ENCODE results near the gene TMEM63B. TPM values are rescaled to one million over a fixed set of nuclear protein-coding genes. Genes with fewer than 3 reads are reported as not detected.

TMEM63B gene
- total and polyA plus RNA-seq, 2 of the 8 experiments (the other 6 are each of a cell fraction or from before 2014, with no cell fraction given) = 61.1 to 96.8 TPM

DNA sequence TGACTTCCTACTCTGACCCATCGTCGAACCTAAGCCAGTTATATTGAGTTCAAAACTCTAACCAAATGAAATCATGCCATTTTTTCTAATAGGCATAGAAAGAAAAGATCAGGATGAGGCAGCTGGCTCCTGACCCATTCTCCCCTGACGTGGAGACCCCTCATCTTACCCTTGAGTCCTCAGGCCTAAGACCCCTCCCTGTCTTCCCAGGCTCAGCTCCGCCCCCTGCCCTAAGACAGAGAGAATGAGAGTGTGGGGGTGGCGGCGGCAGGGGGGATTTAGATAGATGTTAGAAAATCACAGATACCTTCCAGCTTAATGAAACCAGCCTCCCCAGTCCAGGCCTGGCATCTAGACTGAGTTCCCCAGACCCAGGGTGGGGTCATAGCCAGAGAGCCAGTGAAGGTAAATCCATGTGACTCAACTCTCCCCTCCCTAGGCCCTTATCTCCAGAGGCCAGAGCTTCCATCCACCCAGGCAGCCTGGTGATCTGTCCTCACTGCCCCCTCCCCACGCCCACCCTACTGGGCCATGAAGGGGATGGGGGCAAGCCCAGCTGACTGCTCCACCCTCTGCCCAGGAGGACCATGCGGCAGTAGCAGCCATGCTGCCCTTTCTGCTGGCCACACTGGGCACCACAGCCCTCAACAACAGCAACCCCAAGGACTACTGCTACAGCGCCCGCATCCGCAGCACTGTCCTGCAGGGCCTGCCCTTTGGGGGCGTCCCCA lies 6.8 kb downstream of the TMEM63B start (continued):
- TF ChIP-seq KDM4A (IDR thresholded peaks at IDR 0.05; ENCODE audit: low read depth, low read length, severe bottlenecking) (no peak), RXRA (IDR thresholded peaks at IDR 0.05; ENCODE audit: insufficient read depth, low read depth, low read length) (no peak), SIN3A (conservative IDR thresholded peaks at IDR 0.05 in 1 of 2, IDR thresholded peaks at IDR 0.05 in 1 of 2; ENCODE audit: low read depth in 1 of 2, low read length in 2 of 2) (no peak), CEBPB (IDR thresholded peaks at IDR 0.05; ENCODE audit: low read depth, low read length) (no peak), POLR2AphosphoS5 (IDR thresholded peaks at IDR 0.05; ENCODE audit: low read depth, low read length) (no peak), TAF1 (IDR thresholded peaks at IDR 0.05; ENCODE audit: low read depth, low read length) (no peak), TAF7 (optimal IDR thresholded peaks at IDR 0.05; ENCODE audit: borderline replicate concordance, low read depth, low read length) (no peak), EP300 (IDR thresholded peaks at IDR 0.05; ENCODE audit: borderline replicate concordance in 1 of 2, low read depth in 2 of 2, low read length in 2 of 2) (no peak)

All from H1 (cell line).